ENCODE data around the gene SCAP. TPM values are rescaled to one million over a fixed set of nuclear protein-coding genes. Genes with fewer than 3 reads are reported as not detected.

Gene SCAP
- total and polyA plus RNA-seq, 2 donors (not counting 1 experiment from before 2014, with no cell fraction given): 55.8 to 113 TPM

DNA sequence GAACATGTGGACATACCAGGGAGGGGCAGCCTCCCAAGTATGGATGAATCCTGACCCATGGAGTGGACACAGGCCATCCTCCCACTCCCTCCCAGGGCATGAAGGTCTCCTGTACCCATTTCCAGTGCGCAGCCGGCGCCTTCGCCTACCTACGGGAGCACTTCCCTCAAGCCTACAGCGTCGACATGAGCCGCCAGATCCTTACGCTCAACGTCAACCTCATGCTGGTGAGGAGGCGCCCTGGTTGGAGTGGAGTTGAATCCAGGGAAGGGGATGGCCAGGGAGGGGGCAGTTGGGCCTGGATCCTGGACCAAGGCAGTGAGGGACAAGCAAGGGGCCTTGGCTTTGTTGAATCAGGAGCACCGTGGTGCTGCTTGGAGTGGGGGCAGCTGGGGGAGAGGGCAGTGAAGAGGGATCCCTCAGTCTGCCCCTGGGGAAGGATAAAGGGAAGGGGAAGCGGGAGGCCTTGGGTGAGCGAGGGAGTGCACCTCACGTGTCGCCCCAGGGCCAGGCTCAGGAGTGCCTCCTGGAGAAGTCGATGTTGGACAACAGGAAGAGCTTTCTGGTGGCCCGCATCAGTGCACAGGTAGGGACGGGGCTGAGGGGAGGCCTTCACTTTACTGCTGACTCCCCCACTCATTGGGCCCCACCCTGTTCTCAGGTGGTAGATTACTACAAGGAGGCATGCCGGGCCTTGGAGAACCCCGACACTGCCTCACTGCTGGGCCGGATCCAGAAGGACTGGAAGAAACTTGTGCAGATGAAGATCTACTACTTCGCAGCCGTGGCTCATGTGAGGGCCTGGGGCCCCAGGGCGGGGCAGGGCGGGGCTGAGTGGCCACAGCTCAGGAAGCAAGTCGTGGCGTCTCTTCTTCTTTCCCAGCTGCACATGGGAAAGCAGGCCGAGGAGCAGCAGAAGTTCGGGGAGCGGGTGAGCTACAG, 69.7 kb downstream of the SCAP start:
- ChIA-PET POLR2A (interaction anchor here (0.6 kb wide), 1 partner anchor 366 kb away, joined by 3 read pairs; no protein-coding TSS in a partner anchor), CTCF (interaction anchor here (0.6 to 1.0 kb wide), 2 partner anchors 15 to 1101 kb away, joined by 3 to 4 read pairs; no protein-coding TSS in a partner anchor)
- Mint-ChIP-seq H3K27ac (no peak overlapping the region), H3K9me3 (ENCODE audit: insufficient read depth) (no peaks in the 10 kb centered on the region), H3K4me3 (no peak overlapping the region), H3K27me3 (no peaks in the 10 kb centered on the region), H3K4me1 (peaks cover 2% of the 10 kb centered on the region)
- ATAC-seq (ENCODE audit: low read depth): no peak
- Histone ChIP-seq H3K9me3 (ENCODE audit: control extremely low read depth in 1 of 3, control insufficient read depth in 2 of 3, insufficient read depth in 1 of 3, low read length in 2 of 3) (no peaks in the 10 kb centered on the region), H3K4me1 (ENCODE audit: control insufficient read depth in 2 of 2, insufficient read depth in 2 of 2, low read length in 2 of 2) (no peaks in the 10 kb centered on the region), H3K27me3 (replicated peaks in 1 of 4; ENCODE audit: control extremely low read depth in 1 of 4, control insufficient read depth in 3 of 4, insufficient read depth in 4 of 4, low read length in 3 of 4) (no peaks in the 10 kb centered on the region), H2AFZ (ENCODE audit: insufficient read depth, low read depth, low read length, poor library complexity, severe bottlenecking) (no peak overlapping the region), H3K36me3 (replicated peaks in 1 of 2; ENCODE audit: control extremely low read depth in 1 of 2, control insufficient read depth in 1 of 2, extremely low read depth in 1 of 2, insufficient read depth in 2 of 2, low read length in 1 of 2) (peaks cover 0 to 51% of the 10 kb centered on the region in 2 experiments), H3K27ac (ENCODE audit: low read length in 2 of 2) (no peak overlapping the region), H3K9ac (ENCODE audit: low read length) (no peak overlapping the region), H3K79me2 (ENCODE audit: control insufficient read depth, insufficient read depth, low read length) (peaks cover 26% of the 10 kb centered on the region), H3K4me2 (replicated peaks; ENCODE audit: low read depth, low read length, poor library complexity, severe bottlenecking) (no peak overlapping the region), H3K4me3 (ENCODE audit: control extremely low read depth in 1 of 5, extremely low read depth in 1 of 5, insufficient read depth in 1 of 5, low read depth in 2 of 5, low read length in 4 of 5) (no peak overlapping the region), H4K20me1 (ENCODE audit: control insufficient read depth, insufficient read depth, low read length, poor library complexity, severe bottlenecking) (peaks cover 38% of the 10 kb centered on the region)
- DNase-seq: no peak
- no peak for TF ChIP-seq CTCF (IDR thresholded peaks at IDR 0.05)
- TF ChIP-seq EZH2 (IDR thresholded peaks at IDR 0.05; ENCODE audit: borderline replicate concordance, insufficient read depth, low read depth, low read length, poor library complexity, severe bottlenecking): no peak
- intact Hi-C loops (cut with micrococcal nuclease): no loop called here
- 94% methylated on average over 27 of the region's 31 CpGs for WGBS (ENCODE audit: insufficient coverage)

All from B cell (primary cell).